ENCODE measurements around the gene LRRC2.

LRRC2 gene

GRCh38 chr3:46566040-46566641 lies at the start of gene LRRC2:
Gene LRRC2 (minus strand): TSS chr3:46566302. CDS start chr3:46551591, 14,711 bp downstream.
- H3K4me2 ChIP-seq (ENCODE audit: low read length) = no peak within 1 kb of the TSS
- no peak for TF ChIP-seq EZH2phosphoT487 (IDR thresholded peaks at IDR 0.05; ENCODE audit: low read depth)
- TF ChIP-seq, protein P1, sequence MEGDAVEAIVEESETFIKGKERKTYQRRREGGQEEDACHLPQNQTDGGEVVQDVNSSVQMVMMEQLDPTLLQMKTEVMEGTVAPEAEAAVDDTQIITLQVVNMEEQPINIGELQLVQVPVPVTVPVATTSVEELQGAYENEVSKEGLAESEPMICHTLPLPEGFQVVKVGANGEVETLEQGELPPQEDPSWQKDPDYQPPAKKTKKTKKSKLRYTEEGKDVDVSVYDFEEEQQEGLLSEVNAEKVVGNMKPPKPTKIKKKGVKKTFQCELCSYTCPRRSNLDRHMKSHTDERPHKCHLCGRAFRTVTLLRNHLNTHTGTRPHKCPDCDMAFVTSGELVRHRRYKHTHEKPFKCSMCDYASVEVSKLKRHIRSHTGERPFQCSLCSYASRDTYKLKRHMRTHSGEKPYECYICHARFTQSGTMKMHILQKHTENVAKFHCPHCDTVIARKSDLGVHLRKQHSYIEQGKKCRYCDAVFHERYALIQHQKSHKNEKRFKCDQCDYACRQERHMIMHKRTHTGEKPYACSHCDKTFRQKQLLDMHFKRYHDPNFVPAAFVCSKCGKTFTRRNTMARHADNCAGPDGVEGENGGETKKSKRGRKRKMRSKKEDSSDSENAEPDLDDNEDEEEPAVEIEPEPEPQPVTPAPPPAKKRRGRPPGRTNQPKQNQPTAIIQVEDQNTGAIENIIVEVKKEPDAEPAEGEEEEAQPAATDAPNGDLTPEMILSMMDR (IDR thresholded peaks at IDR 0.05; ENCODE audit: low read depth, low read length) = no peak
- no peak within 1 kb of the TSS for H2AFZ ChIP-seq (ENCODE audit: low read depth, low read length)
- H3K27me3 ChIP-seq (ENCODE audit: low read depth, low read length) = peaks cover 5% of the 10 kb centered on the region
- H4K20me1 ChIP-seq (ENCODE audit: insufficient read depth, low read length) = no peaks in the 10 kb centered on the region
- H3K79me2 ChIP-seq (ENCODE audit: low read length) = no peaks in the 10 kb centered on the region
- no peaks in the 10 kb centered on the region for H3K9me3 ChIP-seq (ENCODE audit: insufficient read depth, low read length)
- no peak within 1 kb of the TSS for H3K4me3 ChIP-seq (ENCODE audit: low read length)
- H3K4me1 ChIP-seq (ENCODE audit: low read length) = no peaks in the 10 kb centered on the region
- H3K36me3 ChIP-seq (replicated peaks; ENCODE audit: low read depth, low read length) = no peaks in the 10 kb centered on the region
- H3K9ac ChIP-seq (ENCODE audit: low read length) = no peak within 1 kb of the TSS
- H3K27ac ChIP-seq (ENCODE audit: low read length) = no peak within 1 kb of the TSS

GRCh38 chr3:46615050-46615775 lies 49.1 kb upstream of the LRRC2 start:
- Histone ChIP-seq H3K4me1 (ENCODE audit: low read length) (no peaks in the 10 kb centered on the region), H3K36me3 (replicated peaks; ENCODE audit: low read depth, low read length) (no peaks in the 10 kb centered on the region), H3K27me3 (ENCODE audit: low read depth, low read length) (peaks cover 52% of the 10 kb centered on the region), H3K9me3 (ENCODE audit: insufficient read depth, low read length) (no peaks in the 10 kb centered on the region), H2AFZ (ENCODE audit: low read depth, low read length) (no peak overlapping the region), H4K20me1 (ENCODE audit: insufficient read depth, low read length) (no peaks in the 10 kb centered on the region), H3K4me3 (ENCODE audit: low read length) (no peak overlapping the region), H3K4me2 (ENCODE audit: low read length) (no peak overlapping the region), H3K79me2 (ENCODE audit: low read length) (no peaks in the 10 kb centered on the region), H3K27ac (ENCODE audit: low read length) (no peak overlapping the region), H3K9ac (ENCODE audit: low read length) (no peak overlapping the region)
- TF ChIP-seq EZH2phosphoT487 (IDR thresholded peaks at IDR 0.05; ENCODE audit: low read depth) = no peak
- TF ChIP-seq, protein P1 (IDR thresholded peaks at IDR 0.05; ENCODE audit: low read depth, low read length) = no peak

DNA sequence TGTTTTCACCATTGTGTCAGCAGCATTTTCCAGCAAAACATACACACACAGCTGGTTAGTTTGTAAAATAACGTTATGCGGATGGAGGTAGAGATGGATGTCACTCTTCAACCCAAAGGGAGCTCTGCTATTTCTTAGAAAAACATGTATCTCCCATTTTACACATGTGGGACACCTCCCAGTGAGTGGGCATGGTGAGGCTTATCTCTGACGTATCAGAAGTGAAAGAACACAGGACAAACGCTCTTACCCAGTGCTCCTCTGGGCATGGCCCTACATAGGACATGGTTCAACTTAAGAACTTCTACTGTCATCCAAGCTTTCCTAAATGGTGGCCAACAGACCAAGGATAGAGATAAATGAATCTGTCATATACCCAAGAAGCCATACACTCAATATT lies 48.3 kb upstream of the LRRC2 start:
- no peak for TF ChIP-seq EZH2phosphoT487 (IDR thresholded peaks at IDR 0.05; ENCODE audit: low read depth)
- TF ChIP-seq, protein P1 (IDR thresholded peaks at IDR 0.05; ENCODE audit: low read depth, low read length) = no peak
- no peaks in the 10 kb centered on the region for H3K4me1 ChIP-seq (ENCODE audit: low read length)
- H3K27ac ChIP-seq (ENCODE audit: low read length) = no peak overlapping the region
- H3K4me3 ChIP-seq (ENCODE audit: low read length) = no peak overlapping the region
- no peak overlapping the region for H2AFZ ChIP-seq (ENCODE audit: low read depth, low read length)
- H4K20me1 ChIP-seq (ENCODE audit: insufficient read depth, low read length) = no peaks in the 10 kb centered on the region
- H3K27me3 ChIP-seq (ENCODE audit: low read depth, low read length) = peaks cover 58% of the 10 kb centered on the region
- no peaks in the 10 kb centered on the region for H3K36me3 ChIP-seq (replicated peaks; ENCODE audit: low read depth, low read length)
- H3K9ac ChIP-seq (ENCODE audit: low read length) = no peak overlapping the region
- no peak overlapping the region for H3K4me2 ChIP-seq (ENCODE audit: low read length)
- no peaks in the 10 kb centered on the region for H3K79me2 ChIP-seq (ENCODE audit: low read length)
- no peaks in the 10 kb centered on the region for H3K9me3 ChIP-seq (ENCODE audit: insufficient read depth, low read length)

DNA sequence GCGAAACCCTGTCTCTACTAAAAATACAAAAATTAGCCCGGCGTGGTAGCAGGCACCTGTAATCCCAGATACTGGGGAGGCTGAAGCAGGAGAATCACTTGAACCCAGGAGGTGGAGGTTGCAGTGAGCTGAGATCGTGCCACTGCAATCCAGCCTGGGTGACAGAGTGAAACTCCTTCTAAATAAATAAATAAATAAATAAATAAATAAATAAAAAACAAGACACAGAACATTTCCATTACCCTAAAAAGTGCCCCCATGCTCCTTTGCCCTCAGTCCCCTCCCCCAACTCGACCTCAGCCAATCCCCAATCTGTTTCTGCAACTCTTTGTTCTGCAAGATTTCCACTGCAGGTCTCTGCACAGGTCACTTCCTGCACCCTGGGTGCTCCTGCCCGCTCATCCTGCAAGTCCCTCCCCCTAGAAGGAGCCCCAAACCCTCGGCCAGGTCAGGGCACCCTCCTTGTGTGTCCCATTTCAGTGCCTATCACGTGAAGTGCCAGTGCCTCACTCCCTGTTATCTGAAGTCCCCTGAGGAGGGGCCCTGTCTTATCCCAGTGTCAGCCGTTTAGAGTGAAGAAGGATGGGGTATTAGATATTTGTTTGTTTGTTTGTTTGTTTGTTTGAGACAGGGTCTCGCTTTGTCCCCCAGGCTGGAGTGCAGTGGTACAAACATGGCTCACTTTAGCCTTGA lies 47.4 kb upstream of the LRRC2 start:
- Histone ChIP-seq H3K9ac (ENCODE audit: low read length) (no peak overlapping the region), H3K27ac (ENCODE audit: low read length) (no peak overlapping the region), H3K4me3 (ENCODE audit: low read length) (no peak overlapping the region), H4K20me1 (ENCODE audit: insufficient read depth, low read length) (no peaks in the 10 kb centered on the region), H3K4me2 (ENCODE audit: low read length) (no peak overlapping the region), H3K27me3 (ENCODE audit: low read depth, low read length) (peaks cover 59% of the 10 kb centered on the region), H3K79me2 (ENCODE audit: low read length) (no peaks in the 10 kb centered on the region), H2AFZ (ENCODE audit: low read depth, low read length) (no peak overlapping the region), H3K4me1 (ENCODE audit: low read length) (no peaks in the 10 kb centered on the region), H3K9me3 (ENCODE audit: insufficient read depth, low read length) (no peaks in the 10 kb centered on the region), H3K36me3 (replicated peaks; ENCODE audit: low read depth, low read length) (no peaks in the 10 kb centered on the region)
- TF ChIP-seq EZH2phosphoT487 (IDR thresholded peaks at IDR 0.05; ENCODE audit: low read depth) = no peak
- TF ChIP-seq, protein P1 (IDR thresholded peaks at IDR 0.05; ENCODE audit: low read depth, low read length) = no peak

Measured in OCI-LY3 (cell line).